ENCODE results near the gene CXCL8.

GRCh38 chr4:73776321-73776729, 36.0 kb downstream of the CXCL8 start:
- no peak for TF ChIP-seq CTCF (IDR thresholded peaks at IDR 0.05)
- TF ChIP-seq POLR2A (IDR thresholded peaks at IDR 0.05), result no peak
